ENCODE measurements around the gene ASXL1.

- no peak for TF ChIP-seq ZNF512 (CRISPR knock-in tag; IDR thresholded peaks at IDR 0.05; ENCODE audit: borderline replicate concordance)
- TF ChIP-seq CTCF (IDR thresholded peaks at IDR 0.05) = no peak
- no peak for TF ChIP-seq PRDM15 (CRISPR knock-in tag; IDR thresholded peaks at IDR 0.05)
- no peak for TF ChIP-seq GTF2I (CRISPR knock-in tag; conservative IDR thresholded peaks at IDR 0.05)
- no peak for TF ChIP-seq HMGXB4 (CRISPR knock-in tag; IDR thresholded peaks at IDR 0.05)
- no peak for TF ChIP-seq ZSCAN18 (CRISPR knock-in tag; IDR thresholded peaks at IDR 0.05)
Observed at GRCh38 chr20:32326504-32326845, 31.7 kb upstream of the ASXL1 start.
